GM12878 (cell line): ENCODE data around the gene TRIM9.

ENCODE experiments used
- MYC ChIP-seq: IDR thresholded peaks from 2 replicates; pipeline ENCODE4 v1.6.1; 2011; ENCODE audit warnings: mild to moderate bottlenecking, low read length, moderate library complexity, inconsistent platforms; ENCODE audit not compliant: insufficient read depth, insufficient replicate concordance, insufficient read length, severe bottlenecking
- POLR2AphosphoS5 ChIP-seq: IDR thresholded peaks from 2 replicates; pipeline ENCODE4 v1.6.1; 2011; ENCODE audit warnings: mild to moderate bottlenecking, low read length, inconsistent platforms
- TF ChIP-seq, protein P1 (sequence below), 3 experiments: IDR thresholded peaks in 2 of 3; conservative IDR thresholded peaks in 1 of 3; 2 replicates each; pipeline ENCODE4 v1.5.1; 2011; ENCODE audit warnings: low read depth in 3 of 3, low read length in 3 of 3, mild to moderate bottlenecking in 3 of 3, control low read depth in 2 of 3, moderate library complexity in 2 of 3, inconsistent platforms in 1 of 3, mixed read lengths in 1 of 3; ENCODE audit not compliant: control insufficient read depth in 2 of 3, insufficient read depth in 1 of 3; ENCODE audit errors: extremely low read depth in 1 of 3
- TF ChIP-seq, protein P2 (sequence below): fragments of 450-650 bp; IDR thresholded peaks from 2 replicates; pipeline ENCODE4 v1.6.1; 2016; ENCODE audit warnings: mild to moderate bottlenecking

DNA sequence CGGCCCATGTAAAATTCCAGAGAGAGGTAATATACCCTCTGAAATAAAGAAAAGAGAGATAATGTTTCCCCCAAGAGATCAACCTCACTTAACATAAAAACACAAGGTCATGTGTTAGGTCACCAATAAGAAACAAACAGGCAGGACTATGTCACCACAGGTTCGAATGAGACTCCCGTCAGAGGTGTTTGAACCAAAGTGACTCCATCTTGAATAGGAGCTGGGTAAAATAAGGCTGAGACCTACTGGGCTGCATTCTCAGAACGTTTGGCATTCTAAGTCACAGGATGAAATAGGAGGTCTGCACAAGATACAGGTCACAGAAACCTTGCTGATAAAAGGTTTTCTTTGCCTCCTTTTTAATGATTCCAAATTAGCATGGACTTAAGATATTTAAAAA, 157.1 kb downstream of the TRIM9 start:
- TF ChIP-seq, protein P1, sequence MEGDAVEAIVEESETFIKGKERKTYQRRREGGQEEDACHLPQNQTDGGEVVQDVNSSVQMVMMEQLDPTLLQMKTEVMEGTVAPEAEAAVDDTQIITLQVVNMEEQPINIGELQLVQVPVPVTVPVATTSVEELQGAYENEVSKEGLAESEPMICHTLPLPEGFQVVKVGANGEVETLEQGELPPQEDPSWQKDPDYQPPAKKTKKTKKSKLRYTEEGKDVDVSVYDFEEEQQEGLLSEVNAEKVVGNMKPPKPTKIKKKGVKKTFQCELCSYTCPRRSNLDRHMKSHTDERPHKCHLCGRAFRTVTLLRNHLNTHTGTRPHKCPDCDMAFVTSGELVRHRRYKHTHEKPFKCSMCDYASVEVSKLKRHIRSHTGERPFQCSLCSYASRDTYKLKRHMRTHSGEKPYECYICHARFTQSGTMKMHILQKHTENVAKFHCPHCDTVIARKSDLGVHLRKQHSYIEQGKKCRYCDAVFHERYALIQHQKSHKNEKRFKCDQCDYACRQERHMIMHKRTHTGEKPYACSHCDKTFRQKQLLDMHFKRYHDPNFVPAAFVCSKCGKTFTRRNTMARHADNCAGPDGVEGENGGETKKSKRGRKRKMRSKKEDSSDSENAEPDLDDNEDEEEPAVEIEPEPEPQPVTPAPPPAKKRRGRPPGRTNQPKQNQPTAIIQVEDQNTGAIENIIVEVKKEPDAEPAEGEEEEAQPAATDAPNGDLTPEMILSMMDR (IDR thresholded peaks at IDR 0.05 in 2 of 3, conservative IDR thresholded peaks at IDR 0.05 in 1 of 3; ENCODE audit: control insufficient read depth in 2 of 3, extremely low read depth in 1 of 3, insufficient read depth in 1 of 3, low read depth in 3 of 3, low read length in 3 of 3), result no peak
- TF ChIP-seq MYC (no peak), POLR2AphosphoS5 (no peak)
- TF ChIP-seq, protein P2, sequence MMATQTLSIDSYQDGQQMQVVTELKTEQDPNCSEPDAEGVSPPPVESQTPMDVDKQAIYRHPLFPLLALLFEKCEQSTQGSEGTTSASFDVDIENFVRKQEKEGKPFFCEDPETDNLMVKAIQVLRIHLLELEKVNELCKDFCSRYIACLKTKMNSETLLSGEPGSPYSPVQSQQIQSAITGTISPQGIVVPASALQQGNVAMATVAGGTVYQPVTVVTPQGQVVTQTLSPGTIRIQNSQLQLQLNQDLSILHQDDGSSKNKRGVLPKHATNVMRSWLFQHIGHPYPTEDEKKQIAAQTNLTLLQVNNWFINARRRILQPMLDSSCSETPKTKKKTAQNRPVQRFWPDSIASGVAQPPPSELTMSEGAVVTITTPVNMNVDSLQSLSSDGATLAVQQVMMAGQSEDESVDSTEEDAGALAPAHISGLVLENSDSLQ, result no peak
